GM18909 (cell line): Measurements from ENCODE around the gene ACTR8.
A peak's percentile ranks its signal among the peaks of the same experiment; 100 is the strongest.
"Not testable (repeated sequence)": the region's sequence is repeated elsewhere in the genome, so short reads cannot be mapped to it uniquely, and the experiment has no call there.

Experiments used
- ATAC-seq: cut with Tn5 transposase; IDR thresholded peaks from one replicate; pipeline ENCODE4 v1.9.1; 2021; ENCODE audit warnings: mild to moderate bottlenecking; ENCODE audit not compliant: unreplicated experiment, poor library complexity

ACTR8 gene, protein sequence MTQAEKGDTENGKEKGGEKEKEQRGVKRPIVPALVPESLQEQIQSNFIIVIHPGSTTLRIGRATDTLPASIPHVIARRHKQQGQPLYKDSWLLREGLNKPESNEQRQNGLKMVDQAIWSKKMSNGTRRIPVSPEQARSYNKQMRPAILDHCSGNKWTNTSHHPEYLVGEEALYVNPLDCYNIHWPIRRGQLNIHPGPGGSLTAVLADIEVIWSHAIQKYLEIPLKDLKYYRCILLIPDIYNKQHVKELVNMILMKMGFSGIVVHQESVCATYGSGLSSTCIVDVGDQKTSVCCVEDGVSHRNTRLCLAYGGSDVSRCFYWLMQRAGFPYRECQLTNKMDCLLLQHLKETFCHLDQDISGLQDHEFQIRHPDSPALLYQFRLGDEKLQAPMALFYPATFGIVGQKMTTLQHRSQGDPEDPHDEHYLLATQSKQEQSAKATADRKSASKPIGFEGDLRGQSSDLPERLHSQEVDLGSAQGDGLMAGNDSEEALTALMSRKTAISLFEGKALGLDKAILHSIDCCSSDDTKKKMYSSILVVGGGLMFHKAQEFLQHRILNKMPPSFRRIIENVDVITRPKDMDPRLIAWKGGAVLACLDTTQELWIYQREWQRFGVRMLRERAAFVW

DNA sequence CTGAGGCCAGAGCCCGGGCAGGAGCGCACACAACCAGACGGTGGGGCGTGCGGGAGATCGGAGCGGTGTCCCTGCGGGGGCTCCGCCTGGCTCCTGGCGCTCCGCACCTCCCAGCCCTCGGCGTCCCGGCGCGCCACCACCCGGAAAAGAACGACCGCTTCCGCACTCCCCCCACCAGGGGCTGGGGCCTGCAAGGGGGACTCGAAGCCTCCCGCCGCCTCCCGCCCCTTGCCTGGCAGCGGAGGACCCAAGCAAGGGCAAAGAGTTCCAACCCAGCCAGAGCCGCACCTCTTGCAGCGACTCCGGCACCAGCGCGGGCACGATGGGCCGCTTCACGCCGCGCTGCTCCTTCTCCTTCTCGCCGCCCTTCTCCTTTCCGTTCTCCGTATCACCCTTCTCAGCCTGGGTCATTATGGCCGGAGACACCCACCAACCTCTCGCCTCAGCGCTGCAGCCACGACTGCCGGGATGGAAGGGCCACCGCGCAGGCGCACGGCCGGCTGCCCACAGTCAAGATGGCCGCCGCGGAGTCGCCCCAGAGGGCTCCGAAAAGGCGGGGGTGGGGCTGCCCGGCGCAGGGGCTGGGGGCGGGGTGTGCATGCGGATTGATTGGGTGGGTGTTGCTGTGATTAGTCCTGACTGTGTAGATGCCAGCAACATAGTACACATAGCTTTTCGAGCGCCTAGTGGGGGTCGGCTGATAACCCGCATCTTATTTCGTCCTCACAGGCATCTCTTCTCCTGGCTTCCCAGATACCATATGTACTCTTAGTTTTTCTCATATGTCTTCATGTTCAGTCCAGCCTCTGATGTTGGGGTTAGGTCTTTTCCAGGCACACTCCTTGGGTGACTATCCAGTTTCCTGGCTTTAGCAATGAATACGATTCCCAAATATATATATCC, at the start of gene ACTR8:
Gene ACTR8, minus strand, starts transcription at position 462 of the 903 bp plus-strand sequence. Its CDS starts 51 bp downstream, at position 411.
- ATAC-seq, result peak; percentile 87

DNA sequence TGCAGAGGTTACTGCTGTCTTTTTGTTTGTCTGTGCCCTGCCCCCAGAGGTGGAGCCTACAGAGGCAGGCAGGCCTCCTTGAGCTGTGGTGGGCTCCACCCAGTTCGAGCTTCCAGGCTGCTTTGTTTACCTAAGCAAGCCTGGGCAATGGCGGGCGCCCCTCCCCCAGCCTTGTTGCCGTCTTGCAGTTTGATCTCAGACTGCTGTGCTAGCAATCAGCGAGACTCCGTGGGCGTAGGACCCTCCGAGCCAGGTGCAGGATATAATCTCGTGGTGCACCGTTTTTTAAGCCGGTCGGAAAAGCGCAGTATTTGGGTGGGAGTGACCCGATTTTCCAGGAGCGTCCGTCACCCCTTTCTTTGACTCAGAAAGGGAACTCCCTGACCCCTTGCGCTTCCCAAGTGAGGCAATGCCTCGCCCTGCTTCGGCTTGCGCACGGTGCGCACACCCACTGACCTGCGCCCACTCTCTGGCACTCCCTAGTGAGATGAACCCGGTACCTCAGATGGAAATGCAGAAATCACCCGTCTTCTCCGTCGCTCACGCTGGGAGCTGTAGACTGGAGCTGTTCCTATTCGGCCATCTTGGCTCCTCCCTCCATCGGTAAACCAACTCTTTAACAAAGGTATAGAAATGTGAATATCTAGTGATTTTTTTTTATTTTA, 45.4 kb upstream of the ACTR8 start:
- not testable (repeated sequence) for ATAC-seq

DNA sequence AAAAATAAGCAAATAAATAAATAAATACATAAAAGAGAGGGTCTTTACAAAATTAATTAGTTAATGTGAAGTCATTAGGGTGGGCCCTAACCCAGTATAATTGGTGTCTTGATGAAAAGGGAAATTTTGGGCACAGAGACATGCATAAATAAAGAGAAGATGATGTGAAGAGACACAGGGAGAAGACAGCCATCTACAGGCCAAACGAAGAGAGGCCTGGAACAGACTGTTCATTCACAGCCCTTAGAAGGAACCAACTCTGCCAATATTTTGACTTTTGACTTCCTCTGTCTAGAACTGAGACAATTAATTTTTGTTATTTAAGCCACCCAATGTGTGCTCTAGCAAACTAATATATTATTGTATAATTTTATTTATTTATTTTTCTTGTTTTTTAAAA, 39.3 kb upstream of the ACTR8 start:
- ATAC-seq, result no peak

DNA sequence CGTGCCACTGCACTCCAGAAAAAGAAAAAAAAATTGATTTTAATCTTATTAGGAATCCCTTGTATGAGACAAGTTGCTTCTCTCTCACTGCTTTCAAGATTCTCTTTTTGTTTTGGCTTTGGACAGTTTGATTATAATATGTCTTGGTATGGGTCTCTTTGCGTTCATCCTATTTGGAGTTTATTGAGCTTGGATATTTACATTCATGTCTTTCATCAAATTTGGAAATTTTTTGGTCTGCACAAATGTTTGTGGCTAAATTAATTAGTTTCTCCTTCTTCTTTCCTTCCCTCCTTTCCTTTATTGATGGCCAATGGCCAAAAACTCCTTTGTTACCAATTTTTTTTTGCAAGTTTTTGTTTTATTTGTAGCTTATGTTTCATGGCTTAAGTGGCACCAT, 37.8 kb upstream of the ACTR8 start:
- ATAC-seq, result no peak

DNA sequence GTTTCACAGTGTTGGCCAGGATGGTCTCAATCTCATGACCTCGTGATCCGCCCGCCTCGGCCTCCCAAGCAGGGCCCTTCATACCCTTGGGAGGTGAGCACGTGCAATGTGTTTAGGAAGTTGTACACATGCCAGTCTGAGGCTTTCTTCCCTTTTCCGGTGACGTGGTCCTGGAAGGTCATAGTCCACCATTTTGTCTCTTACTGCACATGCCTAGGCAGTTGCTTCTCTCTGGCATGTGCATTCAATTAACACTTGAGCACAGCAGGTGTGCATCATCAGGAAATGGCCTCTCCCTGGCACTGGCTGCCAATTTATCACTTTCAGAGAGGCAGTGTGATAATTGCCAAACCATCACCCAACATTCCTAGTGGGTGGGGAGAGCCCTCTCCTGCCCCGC, 31.4 kb upstream of the ACTR8 start:
- ATAC-seq, result no peak

DNA sequence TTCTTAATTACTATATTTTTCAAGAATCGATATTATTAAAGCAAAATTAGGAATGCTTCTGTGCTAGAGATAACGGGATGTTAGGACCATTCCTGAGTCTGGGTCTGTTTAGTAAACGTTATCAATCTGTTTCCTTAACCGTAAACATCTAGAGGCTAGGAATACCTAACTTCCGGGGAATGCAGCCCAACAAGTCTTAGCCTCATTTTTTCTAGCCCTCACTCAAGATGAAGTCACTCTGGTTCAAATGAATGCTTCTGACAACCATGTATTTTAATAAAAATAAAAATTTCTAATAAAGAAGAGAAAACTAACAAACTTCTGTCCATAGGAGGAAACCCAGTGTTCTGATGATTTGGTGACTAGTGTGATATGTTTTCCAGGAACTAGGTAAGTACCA, 20.8 kb upstream of the ACTR8 start:
- ATAC-seq, result no peak

DNA sequence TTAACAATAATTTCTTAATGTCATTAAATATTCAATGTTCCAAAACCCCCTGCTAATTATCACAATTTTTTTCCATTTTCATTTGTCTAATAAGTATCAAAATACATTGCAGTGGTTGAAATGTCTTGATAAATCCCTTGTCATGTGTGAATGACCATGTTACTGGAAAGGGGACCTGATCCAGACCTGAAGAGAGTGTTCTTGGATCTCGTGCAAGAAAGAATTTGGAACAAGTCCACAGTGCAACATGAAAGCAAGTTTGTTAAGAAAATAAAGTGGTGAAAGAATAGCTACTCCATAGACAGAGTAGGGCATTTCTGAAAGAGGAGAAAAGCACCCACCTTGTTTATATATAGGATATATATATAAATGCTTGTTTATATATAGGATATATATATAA, 20.1 kb upstream of the ACTR8 start:
- no peak for ATAC-seq

DNA sequence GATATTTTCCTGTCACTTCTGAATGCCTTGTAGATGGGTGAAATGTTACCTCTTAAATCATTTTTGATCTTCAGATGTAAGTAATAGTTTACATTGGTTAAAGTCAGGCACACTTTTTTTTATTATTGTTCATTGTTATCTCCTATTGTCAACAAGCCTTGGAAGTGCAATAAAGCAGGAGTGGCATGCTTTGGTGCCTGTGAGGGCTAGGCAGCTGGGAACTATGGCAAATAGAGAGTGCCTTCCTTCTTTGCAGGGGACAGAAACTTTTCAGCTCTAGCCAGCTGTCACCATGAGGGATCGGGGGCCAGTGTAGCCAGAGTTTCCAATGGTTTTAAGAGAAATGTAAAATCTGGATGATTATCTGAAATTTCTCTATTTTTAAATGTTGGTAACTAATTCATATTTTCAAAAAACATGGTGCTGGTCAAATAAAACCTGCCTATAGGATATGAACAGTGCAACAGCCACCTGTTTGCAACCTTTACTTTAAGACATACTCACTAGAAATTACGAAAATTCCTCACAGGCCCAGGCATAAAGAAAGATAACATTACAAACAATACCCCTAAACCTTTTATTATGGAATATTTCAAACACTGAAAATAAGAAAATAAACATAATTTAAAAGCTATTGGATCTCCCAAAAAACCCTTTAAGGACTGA, 18.8 kb upstream of the ACTR8 start:
- ATAC-seq, result no peak

DNA sequence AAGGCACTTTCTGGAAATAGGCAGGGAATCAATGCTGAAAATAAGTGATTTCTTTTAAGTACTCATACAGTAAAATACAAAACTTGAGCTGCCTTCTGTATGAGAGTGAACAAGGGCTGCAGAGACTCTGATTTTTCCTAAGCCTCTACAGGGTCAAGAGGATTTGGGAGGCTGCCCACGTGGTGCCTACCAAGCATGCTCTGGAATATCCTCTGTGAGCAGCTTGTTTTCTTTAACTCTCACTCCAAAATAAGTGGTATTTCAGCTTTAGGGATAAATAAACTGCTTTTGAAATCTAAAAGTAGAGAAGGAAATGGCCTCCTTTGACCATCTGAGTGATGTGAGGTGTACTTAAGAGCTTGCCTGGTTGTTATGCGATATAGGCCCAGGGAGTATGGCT, 17.8 kb upstream of the ACTR8 start:
- ATAC-seq, result no peak

DNA sequence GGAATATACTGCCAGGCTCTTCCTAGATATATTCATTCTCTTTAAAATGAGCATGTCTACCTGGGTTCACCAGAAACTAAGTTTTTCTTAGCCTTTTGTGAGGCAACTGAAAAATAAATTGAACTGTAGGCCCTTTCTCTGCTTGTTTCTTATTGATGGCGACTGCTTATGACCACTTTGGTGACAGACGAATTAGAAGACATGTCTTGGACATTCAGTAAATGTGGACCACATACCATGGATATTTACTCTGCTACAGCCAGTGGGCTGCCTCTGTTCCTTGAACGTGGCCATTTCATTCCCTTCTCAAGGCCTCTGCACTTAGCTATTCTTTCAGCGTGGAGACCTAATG, 10.3 kb upstream of the ACTR8 start:
- no peak for ATAC-seq

DNA sequence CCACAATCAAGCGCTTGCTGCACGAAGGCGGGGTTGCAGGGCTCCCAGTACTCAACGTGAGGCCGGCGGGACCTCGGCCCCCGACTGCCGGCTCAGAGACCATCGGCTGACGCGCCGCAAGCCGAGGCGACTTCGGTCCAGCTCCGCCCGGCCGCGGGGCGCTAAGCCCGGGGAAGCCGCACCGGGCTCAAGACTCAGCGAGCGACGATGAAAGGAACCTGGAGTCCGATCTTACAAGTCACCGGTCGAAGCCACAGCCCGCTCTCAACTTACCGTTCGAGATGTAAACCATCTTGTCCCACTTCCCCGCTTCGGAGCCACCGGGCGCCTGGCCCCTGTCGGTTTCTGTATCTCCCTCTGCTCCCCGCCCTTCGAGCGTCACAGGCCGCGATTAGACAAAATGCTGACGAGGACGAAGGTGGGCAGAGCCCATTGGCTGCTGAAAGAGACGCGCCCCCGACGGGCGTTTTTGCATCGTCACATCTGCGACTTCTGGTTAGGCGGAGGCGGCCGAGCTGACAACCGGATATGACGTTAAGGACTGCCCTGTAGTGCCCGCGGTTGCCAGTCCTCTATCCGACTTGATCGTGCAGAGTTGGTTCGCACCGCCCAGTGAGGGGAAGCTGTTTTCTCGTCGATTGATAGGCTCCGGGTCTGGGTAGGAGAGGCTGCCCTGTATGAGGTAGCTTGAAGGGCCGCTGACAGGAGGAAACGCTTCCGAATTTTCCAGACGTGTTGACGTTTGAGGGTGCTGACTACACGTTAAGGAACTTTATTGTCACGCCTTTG, 9.7 kb upstream of the ACTR8 start, which contains the start of gene SELENOK:
Gene SELENOK, minus strand, starts transcription at position 363 of the 789 bp plus-strand sequence.
- peak; percentile 97 for ATAC-seq

DNA sequence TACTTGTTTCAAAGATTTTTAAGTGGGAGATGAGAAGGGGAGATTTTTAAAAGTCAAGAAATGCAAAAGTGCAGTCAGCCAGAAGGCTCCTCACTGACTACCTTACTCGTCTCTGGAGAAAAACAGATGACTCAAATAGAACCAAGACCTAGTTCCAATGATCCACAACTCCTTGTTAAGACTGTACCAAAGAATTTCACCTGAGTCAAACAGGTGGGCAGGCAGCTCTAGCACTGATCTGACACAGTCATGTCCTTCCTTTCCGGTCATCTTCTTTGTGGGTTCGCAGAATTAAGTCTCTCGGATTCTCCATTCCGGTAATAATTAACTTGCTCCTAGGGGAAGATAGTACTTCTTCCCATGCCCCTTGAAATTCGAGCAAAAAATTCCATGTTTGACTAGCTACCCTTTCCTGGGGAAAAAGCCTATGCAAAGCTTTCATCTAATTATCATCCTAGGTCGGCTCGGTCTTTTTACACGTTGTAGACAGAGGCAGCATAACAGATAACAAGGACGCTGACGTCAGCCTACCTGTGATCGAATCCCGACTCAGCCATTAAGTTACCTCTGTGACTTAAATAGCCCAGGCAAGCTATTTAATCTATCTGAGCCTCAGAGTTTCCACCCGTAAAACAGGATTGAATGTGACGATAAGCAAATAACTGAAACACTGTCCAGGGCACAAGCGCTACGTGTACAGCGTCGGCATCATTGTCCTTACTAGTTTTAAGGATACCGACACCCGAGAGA, 8.9 kb upstream of the ACTR8 start:
- ATAC-seq, result no peak

DNA sequence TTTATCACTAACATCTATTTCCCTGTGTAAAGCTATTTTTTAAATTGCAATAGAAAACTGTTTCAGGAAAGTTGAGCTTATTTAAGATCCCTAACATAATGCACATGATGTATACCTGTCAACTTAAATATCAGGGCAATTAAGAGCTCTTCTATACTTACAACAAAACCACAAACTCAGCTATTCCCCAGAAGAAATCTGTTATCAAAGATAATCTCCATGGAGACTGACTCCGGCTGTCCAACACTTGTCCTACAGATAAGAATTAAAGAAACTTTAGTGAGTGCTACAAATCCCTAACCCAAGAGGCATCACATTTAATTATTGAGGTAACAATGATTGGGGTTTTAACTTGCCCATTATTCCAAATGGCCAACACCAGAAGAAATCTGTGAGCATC, 6.3 kb upstream of the ACTR8 start:
- no peak for ATAC-seq

DNA sequence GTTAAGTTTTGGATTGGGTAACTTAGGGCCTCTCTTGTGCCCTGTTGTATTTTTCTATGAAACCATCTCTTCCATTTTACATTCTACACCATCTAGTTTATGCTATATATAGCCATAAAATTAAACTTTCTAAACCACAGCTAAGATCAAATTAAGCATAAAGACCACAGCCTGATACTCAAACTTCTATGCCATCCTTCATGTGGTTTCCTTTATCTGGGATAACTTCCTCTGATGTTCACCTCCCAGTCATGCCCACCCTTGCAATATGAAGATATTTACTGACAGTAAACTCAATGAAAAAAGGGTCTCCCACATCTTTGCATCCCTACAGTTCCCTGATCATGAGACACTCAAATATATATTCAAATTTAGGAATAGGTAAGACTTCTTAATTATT, 5.5 kb upstream of the ACTR8 start:
- no peak for ATAC-seq

DNA sequence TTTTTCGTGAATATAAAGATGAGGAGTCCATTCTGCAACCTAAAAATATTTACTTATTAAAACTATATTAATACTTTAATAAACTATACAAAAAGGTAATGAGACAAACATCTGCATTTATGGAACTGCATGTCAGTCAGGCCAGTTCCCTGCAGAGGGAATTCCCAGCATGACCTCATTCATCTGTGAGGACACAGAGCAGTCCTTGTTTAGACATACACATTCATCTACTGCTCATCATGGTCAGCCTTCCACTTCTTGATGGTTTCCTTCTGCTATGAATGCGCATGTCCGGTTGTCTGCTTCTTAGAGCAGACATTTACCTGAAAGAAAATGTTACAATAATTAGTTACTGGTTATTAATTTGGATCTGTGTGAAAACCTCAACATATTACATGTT, 3.3 kb upstream of the ACTR8 start:
- ATAC-seq, result no peak

DNA sequence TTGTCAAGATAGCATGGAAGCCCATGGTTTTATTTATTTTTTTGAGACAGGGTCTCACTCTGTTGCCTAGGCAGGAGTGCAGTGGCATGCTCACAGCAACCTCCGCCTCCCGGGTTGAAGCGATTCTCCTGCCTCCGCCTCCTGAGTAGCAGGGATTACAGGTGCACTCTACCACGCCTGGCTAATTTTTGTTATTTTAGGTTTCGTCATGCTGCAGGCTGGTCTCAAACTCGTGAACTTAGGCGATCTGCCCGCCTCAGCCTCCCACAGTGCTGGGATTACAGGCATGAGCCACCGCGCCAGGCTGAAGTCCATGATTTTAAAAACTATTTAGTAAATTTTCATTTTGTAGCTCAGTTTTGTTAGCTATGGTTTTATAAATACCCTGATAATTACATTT, 2.7 kb upstream of the ACTR8 start:
- ATAC-seq, result no peak

DNA sequence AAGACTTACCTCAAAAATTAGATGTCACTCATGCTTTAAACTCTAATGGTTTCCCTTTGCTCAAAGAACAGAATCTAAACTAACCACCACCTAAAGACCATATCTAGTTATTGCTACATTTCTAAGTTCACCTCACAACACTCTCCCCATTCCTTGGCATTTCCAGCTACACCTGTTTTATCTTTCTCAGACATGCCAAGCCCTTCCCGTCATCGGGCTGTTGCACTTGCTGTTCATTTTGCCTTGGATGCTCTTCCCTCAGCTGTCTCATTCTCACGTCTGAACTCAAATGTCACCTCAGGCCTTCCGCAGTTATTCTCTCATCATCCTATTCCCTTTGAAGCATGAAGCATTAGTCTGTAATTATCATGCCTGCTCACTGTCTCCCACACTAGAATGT, 1.1 kb upstream of the ACTR8 start:
- no peak for ATAC-seq
